NCI-H2081 (cell line): ENCODE results near the gene MATN1.
"Not testable (repeated sequence)": the region's sequence is repeated elsewhere in the genome, so short reads cannot be mapped to it uniquely, and the experiment has no call there.

Experiments
- DNase-seq, 2 experiments: peaks; one replicate each; lab custom pipeline; 2025; lab: John Stamatoyannopoulos, UW

Gene MATN1

DNA sequence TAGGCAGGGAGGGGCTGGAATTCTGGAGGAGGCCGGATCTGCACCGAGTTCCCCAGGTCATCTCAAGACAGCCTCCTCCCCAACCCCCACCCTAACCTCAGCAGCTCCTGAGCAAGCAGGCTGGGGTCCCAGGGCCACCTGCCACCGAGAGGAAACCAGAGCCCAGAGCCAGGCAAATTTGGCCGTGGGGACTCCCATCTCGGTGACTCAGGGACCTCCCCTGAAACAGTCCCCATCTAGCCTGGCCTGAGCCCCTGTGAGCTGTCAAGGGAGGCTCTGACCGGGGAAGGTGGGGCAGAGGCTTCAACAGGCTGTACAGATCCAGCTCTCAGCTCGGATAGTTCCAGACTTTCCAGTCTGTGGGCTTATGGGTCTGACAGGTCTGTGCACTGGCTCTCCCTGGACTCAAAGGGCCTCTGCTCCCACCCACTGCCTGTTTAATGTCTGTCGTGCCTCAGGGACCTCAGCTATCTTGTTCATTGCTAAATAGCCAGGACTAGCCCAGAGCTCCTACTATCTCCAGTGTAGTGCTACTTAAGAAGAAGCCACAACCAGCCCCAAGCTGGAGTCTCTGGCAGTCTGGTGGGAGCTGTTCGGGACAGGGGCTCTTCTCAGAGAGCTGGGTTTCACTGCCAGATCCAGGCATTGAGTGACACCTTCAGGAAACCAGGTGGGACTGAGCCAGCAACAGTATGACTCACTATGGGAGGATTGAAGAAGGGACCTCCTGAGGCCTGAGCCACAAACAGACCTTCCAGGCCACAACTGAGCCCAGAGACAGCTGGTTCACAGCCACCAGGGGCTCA is 25.6 kb downstream of the MATN1 start:
- DNase-seq: no peak

DNA sequence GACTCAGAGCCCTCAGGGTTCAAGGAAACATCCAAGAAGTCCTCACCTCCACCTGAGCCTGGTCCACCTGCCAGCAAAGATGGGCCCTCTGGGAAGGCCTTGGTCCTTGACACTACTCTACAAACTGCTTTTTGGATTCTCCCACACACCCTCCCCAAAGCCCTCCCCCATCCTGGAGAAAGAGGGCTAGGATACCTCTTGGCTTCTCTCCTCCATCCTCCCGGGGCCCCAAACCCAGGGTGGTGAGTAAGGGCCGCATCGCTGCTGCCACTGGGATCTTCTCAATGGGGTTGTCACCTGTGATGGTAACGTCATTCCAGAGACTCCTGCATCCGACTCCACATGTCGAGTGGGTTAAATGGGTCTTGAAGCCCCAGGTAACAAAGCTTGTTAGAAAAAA is 26.6 kb downstream of the MATN1 start:
- no peak for DNase-seq

DNA sequence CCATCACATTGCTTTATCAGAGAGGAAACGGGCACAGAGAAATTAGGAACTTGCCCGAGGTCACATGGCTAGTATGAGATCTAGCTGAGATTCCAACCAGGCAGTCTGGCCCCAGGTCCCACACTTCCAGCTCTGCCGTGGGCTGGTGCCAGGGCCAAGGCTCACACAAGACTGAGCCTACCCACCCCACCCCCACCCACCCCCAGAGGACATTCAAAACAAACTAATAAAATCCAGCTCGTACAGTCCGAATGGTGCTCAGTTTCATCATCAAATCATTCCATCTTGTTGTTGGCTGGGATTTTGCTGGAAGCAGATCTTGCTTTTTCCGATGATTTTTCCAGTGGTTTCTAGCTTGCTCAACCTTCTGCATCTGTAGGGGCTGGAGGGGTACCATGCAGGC is 27.9 kb downstream of the MATN1 start:
- DNase-seq: no peak

DNA sequence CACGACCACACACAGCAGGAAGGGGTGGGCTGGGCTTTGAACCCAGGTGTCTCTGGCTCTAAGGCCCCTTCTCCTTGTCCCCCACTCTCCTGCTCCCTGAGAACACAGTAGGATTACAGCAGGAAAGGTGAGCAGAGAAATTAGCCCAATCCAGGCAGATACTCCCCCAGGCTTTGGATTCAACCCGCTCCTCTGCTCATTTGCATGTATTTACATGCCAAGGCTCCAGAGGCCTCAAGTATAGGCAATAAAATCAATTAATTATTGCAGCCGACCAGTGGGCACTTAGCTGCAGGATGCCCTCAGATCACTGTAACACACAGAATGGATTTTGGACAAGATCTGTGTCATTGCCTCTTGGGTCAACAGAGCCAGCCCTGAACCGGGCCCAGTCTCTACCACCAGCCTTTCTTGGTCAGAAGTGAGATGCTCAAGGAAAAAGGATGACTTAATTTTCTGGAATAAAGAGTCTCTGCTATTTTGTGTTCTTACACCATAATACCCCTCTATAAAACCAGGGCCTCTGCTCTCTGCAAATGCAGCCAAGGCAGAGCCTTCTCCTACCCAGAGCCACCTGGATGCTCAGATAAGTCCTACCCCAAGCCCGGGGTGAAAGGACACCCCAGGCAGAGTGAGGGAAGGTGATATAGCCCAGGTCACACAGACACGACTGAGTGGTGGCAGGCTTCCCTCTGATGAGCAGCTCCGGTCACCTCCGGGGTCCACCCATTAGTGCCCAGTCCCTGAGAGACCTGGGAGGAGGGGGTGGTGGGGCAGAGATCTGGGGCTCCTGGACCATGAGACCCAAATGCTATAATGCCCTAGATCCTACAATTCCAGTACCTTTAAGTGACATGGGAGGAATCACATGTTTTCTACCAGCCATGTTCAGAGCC is 28.9 kb downstream of the MATN1 start:
- DNase-seq: no peak

DNA sequence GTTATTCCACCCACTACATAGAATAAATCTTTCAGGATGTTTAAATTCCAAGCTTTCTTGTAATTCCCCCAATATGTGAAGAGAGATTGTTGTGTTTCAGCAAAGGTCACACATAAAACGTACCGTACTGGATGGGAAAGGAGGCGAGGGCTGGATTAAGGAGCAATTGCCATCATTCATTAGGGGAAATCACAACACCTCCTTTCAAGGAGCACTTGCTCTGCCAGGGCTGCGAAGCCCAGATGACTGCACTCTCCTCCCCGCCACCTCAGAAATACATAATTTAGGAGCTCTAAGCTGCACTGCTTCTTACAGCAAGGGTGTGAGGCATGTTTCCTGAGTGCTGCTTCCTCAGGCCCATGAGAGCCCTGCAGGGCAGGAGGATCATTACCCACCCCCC is 29.6 kb downstream of the MATN1 start:
- no peak for DNase-seq

DNA sequence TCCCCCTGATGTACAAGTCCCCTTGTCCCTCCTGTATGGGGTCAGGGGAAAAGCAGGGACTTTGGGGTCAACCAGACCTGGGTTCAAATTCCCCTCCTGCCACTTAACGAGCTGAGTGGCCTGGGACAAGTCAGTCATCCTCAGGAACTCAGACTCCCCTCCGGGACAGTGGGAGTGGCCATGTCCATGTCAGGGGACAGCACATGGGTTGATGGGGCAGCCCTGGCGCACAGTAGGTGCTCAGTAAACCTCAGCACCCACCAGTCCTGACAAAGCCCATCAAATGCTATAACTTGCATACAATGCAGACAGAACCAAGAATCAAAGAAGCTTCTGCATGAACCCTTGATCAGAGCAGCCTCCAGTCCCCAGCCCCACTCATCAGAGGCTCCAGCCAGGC is 30.0 kb downstream of the MATN1 start:
- no peak for DNase-seq

DNA sequence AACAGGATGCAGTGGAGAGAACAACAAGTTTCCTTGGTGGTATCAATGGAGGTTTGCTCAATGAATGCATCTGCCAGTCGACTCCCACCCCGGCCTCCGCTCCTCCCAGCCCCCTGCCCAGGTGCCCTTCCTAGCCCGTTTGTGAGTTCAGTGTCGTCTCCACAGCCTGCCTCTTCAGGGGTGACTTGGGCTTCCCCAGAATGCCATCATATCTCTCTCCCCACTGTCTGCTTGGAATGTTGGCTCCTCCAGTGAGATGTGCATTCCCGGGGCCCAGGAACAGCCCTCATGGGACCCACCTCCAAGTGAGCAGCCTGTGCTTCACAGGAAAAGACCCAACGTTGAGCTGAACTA is 30.5 kb downstream of the MATN1 start:
- no peak for DNase-seq

DNA sequence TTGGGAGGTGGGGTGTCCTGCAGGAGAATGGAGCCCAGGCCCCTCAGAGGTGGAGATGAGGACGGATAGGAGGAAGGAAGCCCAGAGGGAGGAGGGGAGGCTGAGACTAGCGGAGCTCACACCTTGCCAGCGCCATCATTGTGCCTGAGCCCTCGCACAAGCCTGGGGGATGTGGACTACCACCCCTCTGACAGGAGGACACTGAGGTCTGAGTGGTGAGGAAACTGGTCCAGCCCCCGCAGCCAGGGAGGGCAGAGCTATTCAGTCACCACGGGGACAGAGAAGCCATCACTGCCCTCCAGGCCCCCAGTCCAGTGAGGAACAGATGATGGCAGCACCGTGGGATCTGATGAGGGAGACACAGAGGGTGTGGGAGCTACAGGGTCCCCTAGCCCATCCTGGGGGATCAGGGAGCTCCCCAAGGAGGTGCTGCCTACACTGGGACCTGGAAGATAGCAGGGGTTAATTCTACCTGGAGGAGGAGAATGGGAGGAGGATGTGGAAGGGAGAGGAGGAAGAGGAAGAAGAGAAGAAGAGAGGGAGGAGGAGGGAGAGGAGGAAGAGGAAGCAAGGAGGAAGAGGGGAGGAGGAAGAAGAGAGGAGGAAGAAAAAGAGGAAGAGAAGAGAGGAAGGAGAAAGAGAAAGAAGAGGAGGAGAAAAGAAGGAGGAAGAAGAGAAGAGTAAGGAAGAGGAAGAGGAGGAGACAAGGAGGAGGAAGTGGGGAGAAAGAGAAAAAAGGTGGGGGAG is 31.0 kb downstream of the MATN1 start:
- no peak for DNase-seq

DNA sequence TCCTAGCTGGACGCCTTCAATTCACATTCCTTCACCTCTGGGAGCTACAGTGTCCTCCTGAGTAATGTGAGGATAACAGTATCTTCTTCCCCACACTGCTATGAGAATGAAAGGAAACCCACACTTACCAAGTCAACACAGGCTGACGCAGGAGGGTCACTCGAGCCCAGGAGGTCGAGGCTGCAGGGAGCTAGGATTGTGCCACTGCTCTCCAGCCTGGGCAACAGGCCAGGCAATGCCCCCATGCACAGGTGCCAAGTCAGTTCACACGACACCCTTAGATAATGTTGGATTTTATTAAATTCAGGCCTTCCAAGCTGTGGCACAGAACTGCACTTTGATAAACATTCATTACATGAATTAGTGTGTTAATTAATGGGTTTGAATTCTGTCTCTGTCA is 31.9 kb downstream of the MATN1 start:
- peak in 1 of 2 experiments; percentile 17 for DNase-seq

DNA sequence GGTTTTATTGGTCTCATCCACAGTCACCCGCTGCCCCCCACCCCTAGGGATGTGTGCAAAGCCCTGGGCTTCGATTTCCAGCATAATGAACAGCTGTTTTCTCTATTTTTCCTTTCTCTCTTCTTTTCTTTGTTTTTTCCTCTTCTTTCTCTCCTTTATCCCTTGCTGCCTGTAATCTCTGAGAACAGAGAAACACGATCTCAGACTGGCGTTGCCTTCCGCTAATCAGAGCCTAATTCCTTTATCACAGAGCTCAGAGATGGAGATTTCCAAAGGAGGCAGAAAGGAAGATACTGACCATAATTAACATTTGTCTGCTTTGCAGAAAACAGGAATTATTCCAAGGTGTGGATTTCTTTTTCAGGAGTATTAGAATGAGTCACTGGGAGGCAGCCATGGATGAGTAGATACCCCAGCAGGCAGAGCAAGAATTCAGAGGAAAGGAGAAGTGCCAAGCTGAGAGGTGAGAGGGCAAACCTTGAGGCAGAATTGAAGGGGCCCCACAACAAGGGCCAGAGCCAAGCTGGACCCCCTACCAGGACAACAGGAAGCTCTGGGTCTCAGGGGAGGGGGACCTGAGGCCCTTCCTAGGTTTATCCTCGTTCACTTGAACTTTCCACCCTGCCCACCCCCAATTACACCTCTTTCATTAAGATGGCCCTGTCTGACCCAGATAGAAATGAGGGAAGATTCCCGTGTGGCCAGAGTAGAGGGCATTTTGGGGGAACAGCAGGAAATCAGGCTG is 33.3 kb downstream of the MATN1 start:
- no peak for DNase-seq

DNA sequence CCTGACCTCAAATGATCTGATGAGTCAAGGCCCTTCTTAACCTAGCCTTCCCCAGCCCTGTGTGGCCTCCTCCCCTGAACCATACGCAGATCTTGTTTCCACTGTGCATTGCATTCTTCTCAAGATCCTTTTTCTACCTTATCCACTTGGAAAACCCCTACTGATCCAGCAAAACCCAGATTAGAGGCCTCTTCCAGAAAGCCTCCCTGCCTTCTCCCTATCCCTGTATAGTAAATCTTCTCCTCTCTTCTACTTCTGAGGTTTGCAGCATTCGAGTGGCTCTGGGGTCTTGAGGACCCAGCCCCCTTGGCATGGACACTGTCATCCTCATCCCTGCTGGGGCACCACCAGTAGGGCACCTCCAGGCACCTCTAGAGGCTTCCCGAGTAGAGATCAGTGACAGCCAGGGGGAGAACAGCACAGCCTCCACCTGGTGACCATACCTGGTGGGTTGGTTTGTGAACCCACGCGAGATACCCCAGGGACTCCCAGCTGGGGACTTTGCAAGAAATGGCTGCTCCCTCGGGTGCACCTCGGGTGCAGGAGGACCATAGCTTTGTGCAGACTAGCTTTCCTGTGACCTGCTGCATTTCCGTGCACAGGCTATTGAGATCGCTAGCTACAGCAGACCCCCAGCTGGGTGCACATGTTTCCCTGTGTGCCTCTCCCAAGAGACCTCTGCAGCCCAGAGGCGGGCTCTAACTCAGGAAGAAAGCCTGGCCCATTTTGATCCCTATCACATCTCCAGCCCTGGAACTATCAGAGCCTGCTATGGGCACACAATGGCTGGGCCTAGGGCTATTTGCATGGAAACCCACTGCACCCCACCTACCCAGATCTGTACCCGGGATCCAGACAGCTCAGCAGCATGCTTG is 34.2 kb downstream of the MATN1 start:
- no peak for DNase-seq

DNA sequence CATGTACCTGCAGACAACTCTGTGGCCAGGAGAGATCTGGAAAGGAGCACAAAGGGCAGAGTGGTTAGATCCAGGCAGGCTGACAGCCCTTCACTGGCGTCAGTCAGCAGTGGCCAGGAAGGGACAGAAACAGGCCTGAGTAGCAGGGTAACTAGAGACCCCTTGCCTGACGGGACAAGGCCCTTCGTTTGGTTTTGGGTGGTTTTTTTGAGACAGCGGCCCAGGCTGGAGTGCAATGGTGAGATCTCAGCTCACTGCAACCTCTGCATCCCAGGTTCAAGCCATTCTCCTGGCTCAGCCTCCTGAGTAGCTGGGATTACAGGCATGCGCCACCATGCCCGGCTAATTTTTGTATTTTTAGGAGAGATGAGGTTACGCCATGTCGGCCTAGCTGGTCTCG is 34.9 kb downstream of the MATN1 start:
- not testable (repeated sequence) for DNase-seq

DNA sequence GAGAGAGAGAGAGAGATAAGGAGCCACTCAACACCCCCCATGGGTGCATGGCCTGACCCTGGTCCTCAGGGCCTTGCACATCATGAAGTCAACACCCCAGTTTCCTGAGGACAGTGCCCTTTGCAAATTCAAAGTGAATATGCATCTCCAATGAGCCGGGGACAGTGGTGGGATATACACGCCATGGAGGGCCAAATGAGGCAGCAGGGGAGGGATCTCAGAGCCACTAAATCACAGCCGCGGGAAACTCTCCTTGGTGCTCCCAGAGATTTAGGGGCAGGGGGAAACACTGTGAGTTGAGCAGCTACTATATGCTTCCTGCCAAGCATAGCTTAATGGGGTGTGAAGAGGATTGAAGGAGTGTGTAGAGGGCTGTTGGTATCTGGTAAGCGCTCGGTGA is 35.5 kb downstream of the MATN1 start:
- no peak for DNase-seq

DNA sequence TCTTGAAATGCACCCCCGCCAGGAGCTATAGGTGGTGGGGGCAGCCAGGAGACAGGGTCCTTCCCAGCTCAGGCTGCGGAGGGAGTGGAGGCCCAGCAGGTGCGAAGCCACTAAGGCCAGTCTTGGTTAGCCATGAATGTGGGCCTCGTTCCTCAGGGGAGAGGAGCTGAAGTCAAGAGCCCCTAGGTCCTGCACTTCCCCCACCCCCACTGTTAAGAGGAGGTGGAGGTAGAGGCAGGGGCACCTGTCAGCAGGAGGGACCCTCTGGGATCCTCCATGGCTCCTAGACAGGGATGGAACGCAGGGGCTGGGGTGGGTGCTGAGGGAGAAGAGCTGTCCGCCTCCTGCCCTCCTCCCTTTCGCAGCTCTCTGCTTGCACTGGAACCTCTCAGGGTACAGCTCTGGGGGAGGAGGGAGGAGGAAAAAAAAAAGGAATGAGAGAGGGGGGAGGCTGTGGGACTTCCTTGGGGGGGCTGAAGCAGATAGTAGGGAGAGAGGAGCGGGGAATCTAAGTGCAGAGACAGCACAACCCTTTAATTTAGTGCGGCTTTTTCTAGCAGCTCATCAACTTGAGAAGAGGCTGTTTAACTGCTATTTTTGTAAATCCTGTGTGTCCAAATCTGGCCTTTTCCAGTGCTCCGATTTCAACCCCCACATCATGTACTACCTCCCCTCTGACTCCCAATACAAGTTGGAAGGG is 37.0 kb downstream of the MATN1 start:
- no peak for DNase-seq

DNA sequence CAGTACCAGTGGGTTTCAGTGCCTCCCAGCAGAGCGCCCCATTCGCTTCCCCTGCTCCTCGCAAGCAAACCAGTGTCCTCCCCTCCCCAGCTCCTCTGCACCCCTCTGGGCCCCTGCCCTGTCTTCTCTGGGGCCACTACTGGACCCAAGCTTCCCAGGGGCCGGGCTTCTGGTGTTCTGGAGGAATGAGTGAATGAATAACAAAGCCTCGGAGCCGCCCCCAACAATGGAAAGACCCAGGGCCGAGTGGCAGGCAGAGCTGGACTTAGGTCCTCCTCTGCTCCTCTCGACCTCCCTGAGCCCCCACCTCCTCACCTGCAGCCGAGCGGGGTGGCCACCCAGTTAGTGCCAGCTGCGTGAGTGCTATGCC is 37.6 kb downstream of the MATN1 start:
- DNase-seq: no peak

DNA sequence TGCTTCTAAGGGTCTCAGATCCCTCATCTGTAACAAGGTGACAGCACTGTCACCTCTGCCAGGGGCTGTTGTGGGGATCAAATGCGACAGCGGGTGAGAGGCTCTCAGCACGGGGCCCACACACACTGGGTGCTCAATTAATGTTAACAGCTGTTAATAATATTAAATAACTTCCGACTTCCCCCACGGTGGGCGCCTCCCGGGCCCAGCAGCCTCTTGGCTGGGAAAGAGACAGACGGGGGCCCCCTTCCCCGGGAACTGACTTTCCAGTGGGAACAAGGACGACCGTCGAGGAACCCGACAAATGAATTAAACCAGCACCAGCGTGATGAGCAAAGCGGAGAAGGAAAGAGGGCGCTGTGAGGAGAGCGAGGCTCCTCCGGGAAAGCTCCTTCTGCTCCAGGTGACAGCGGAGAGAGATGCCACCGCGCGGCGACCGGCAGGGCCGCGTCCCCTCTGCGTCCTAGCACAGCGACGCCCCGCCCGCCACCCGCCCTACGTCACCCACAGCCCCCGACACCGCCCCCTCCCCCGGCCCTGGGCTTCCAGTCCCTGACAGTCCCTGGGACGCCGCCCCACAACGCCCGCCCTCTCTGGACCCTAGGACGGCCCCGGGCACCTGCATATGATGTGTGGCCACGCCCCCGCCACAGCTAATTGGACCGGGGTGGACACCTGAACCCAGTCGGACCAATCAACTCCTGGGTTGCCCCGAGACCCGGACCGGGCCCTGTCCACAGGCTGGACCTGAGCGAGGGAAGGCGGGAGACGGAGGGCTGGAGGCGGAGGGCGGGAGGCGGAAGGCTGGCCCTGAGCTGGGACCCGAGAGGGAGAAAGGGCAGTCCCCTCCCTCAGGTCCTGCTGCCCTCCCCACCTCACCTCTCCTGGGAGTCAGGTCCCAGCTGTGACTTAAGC is 38.2 kb downstream of the MATN1 start:
- peak; percentile 16 to 41 for DNase-seq

DNA sequence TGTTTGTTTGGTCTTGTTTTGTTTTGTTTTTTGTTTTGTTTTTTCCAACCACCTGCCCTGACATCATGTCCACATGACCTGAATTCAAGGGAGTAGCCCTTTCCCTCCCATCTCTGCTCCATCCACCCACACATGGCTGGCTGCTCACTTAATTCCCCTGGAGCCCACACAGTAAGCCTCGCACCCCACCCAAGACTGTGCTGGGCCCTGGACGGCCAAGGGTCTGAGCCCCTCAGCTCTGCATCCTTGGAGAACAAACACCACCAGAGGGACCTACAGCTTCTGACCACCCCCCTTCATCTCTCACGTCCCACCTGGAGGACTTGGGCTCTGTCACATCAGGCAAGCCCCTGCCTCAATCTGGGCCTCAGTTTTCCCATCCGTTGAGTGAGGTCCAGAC is 39.1 kb downstream of the MATN1 start:
- no peak for DNase-seq

DNA sequence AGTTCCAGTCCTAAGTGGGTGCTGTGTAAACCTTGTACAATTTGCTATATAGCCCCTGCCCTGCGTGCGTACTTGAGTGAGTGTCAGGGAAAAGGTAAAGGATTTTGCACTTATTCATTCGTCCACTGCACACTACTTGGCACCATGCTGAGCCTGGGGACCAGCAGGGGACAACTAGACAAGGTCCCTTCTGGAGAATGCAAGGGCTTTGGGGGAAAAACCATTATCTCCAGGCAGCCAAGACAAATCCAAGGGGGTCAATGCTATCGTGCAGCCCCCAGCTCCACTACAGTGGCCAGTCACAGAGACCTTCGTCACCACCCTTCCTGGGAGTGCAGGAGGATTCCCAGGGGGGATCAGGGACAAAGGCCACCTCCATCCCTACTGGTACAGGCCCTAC is 39.7 kb downstream of the MATN1 start:
- no peak for DNase-seq
